Stimulated activated CD8-positive, alpha-beta memory T cell treated with anti-CD3 and anti-CD28 coated beads, Interleukin-7, amount 100 ng/mL, for 48 hours (primary cell): ENCODE data around the gene GRIA2.
"Not testable (repeated sequence)": the region's sequence is repeated elsewhere in the genome, so short reads cannot be mapped to it uniquely, and the experiment has no call there.

Source experiments
- DNase-seq, 2 donors: peaks; one replicate each; pipeline ENCODE4 v3.0.0-alpha.2; 2020; ENCODE audit warnings: low read depth in 1 of 2; ENCODE audit errors: extremely low read depth in 1 of 2

Gene GRIA2

GRCh38 chr4:157220371-157220881 is at the start of gene GRIA2:
Gene GRIA2, plus strand, starts transcription at chr4:157220728. Its CDS starts 315 bp downstream, at chr4:157221043.
- no peak for DNase-seq

- DNase-seq, result no peak
These were observed 48.5 kb upstream of the GRIA2 start for GRCh38 chr4:157172011-157172410.

- not testable (repeated sequence) for DNase-seq
These were observed 40.3 kb upstream of the GRIA2 start for GRCh38 chr4:157180268-157180667.

- DNase-seq, result no peak
These were observed 36.2 kb upstream of the GRIA2 start for GRCh38 chr4:157184300-157184699.

GRCh38 chr4:157185363-157185762 is 35.2 kb upstream of the GRIA2 start:
- no peak for DNase-seq

GRCh38 chr4:157195374-157195773 is 25.2 kb upstream of the GRIA2 start:
- DNase-seq, result no peak

- DNase-seq, result no peak
These were observed 24.5 kb upstream of the GRIA2 start for GRCh38 chr4:157196046-157196445.

- DNase-seq, result no peak
These were observed 15.8 kb upstream of the GRIA2 start for GRCh38 chr4:157204634-157205244.

GRCh38 chr4:157217708-157218107 is 2.8 kb upstream of the GRIA2 start:
- DNase-seq, result no peak

- no peak for DNase-seq
These were observed 687 bp upstream of the GRIA2 start for GRCh38 chr4:157219711-157220370.

- no peak for DNase-seq
These were observed 932 bp downstream of the GRIA2 start for GRCh38 chr4:157221426-157221894.

GRCh38 chr4:157221895-157222770 is 1.6 kb downstream of the GRIA2 start:
- DNase-seq, result no peak

- no peak for DNase-seq
These were observed 2.2 kb downstream of the GRIA2 start for GRCh38 chr4:157222771-157223160.

- DNase-seq, result no peak
These were observed 2.9 kb downstream of the GRIA2 start for GRCh38 chr4:157223456-157223855.

GRCh38 chr4:157225096-157225495 is 4.6 kb downstream of the GRIA2 start:
- DNase-seq, result no peak

- DNase-seq, result no peak
These were observed 5.5 kb downstream of the GRIA2 start for GRCh38 chr4:157226035-157226434.

GRCh38 chr4:157226601-157227000 is 6.1 kb downstream of the GRIA2 start:
- no peak for DNase-seq

- DNase-seq, result no peak
These were observed 11.0 kb downstream of the GRIA2 start for GRCh38 chr4:157231525-157231924.

GRCh38 chr4:157242871-157243270 is 22.3 kb downstream of the GRIA2 start:
- DNase-seq, result no peak

GRCh38 chr4:157244348-157244747 is 23.8 kb downstream of the GRIA2 start:
- DNase-seq, result no peak

GRCh38 chr4:157245351-157245750 is 24.8 kb downstream of the GRIA2 start:
- DNase-seq, result no peak
